ENCODE data around the gene ODR4. TPM values are rescaled to one million over a fixed set of nuclear protein-coding genes. Genes with fewer than 3 reads are reported as not detected.

ODR4 gene
- 10.7 and 19.1 TPM in 2 replicates for total RNA-seq

DNA sequence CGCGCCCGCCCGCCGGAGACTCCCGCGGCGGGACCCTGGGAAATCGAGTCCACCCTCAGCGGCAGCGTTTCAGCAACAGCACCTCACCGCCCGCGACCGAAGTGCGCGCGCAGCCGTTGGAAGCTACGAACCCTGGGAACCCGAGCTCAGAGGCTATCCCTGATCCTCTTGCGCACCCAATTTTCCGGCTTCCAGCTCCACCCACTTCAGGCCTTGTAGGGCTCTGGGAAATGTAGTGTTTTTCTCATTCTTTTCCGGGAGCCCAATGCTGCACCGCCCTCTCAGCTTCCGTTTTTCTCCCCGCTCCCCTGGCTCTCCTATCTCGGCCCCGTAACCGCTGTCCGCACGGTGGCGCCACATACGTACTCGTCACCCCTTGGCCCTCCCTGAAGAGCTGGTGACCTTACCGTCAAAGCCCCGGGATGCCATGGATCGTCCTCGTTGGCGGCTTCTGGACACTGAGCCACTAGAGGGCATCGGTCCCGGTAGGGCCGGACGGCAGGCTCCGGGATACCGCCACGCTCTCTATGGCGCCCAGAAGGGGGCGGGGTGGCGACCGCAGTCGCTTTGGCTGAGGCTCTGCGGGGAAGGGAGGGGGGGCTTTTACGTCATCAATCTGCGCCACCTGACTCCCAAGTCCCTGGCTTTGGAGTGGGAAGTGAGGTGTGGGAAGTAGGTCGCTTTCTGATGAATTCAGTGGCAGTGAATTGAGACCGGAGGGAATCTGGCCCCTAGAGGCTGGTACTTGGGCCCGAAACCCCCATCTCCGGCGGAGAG is at the start of gene ODR4, which contains the start of gene TPR:
Gene ODR4 (plus strand): TSS at position 687 of the 777 bp plus-strand sequence. CDS start 3,948 bp downstream, outside the sequence.
Gene TPR (minus strand): TSS at position 102 of the 777 bp plus-strand sequence. CDS start 225 bp downstream, outside the sequence.

DNA sequence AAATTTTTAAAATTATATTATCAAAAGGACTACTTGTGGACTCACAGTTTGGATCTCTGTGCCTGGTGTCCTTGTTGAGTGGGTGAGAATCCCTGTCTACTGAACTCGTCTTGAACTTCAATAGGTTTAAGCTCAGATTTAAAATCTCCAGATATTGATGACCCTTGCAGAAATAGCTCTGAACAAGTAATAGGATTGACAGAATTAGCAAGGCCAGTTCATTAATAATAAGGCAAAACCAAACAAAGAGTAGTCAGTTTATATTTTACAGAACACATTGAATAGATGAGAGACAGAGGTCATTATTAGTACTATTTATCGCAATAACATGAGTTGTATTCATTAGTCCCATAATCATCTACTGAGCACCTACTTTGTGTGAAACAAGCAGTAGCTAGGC is 85.4 kb downstream of the ODR4 start, which contains the start of gene PDC:
Gene PDC (minus strand): TSS at position 101 of the 400 bp plus-strand sequence. CDS start 11,655 bp downstream, outside the sequence.

Other genes with a start within 250 kb of the ODR4 start
- gene PRG4, start 79.6 kb upstream of the ODR4 start, total RNA-seq, result 47.3 and 54.8 TPM in 2 replicates
- gene TPR, start 585 bp upstream of the ODR4 start, total RNA-seq, result 58.0 and 81.1 TPM in 2 replicates
- gene PDC, start 85.3 kb downstream of the ODR4 start, total RNA-seq, result 0.31 TPM in 1 of 2 replicates, not detected in the other

All from cardiac ventricle fibroblast (primary cell).